DMS53 treated with DMSO at 0.1 percent for 48 hours (cell line): ENCODE results near the gene MUCL3.
"Not testable (repeated sequence)": the region's sequence is repeated elsewhere in the genome, so short reads cannot be mapped to it uniquely, and the experiment has no call there.

Experiments
- DNase-seq: peaks from one replicate; lab custom pipeline; 2025; ENCODE audit not compliant: unreplicated experiment; lab: John Stamatoyannopoulos, UW

The MUCL3 gene

DNA sequence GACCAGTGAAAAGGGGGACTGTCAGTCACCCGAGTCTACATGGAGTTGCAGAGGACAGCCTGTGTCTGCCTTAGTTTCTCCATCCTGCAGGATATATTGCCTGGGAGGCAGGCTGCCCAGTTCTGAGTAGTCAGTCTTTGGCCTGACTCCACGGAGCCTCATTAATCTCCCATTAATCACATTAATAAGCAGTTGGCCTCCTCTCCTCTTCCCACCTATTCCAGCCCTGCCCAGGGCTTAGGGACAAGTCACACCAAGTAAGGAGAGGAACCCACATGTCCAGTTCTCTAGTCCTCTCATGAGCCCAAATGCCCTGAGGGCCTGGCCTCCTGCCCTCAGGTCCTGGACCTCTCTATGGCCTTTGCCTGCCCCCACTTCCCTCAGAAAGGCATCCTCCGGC, 1.3 kb upstream of the MUCL3 start:
- no peak for DNase-seq

DNA sequence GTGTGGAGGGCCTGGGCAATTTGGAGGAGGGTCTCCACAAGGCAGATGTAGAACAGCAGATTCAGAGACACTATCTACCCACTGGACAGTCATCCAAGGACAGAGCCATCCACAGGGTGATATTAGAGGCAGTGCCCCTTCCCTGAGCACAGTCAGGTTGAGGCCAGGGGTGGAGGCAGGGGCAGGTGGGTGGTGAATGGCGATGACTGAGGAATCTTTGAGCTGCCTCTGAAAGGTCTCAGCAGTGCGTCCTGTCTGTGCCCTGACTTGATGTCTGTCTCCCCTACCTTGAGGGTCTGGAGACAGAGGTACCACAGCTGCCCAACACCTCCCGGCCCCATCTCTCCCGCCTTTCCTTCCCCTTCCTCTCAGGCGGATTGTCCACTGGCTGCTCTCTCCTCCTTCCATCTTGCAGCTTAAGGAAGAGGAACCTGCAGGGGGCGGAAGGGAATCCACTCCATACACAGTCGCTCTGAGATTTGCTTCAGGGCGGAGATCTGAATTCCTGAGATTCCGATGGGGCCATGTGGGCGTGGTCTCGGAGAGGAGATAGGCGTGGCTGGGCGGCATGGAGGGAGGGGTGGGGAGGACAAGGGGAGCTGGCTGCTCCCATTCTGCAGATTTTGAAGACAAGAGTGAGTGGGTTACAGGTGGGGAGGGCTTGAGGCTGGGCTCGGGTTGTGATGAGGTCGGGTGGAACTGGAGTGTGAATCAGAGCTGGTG, 1.7 kb downstream of the MUCL3 start:
- DNase-seq, result no peak

DNA sequence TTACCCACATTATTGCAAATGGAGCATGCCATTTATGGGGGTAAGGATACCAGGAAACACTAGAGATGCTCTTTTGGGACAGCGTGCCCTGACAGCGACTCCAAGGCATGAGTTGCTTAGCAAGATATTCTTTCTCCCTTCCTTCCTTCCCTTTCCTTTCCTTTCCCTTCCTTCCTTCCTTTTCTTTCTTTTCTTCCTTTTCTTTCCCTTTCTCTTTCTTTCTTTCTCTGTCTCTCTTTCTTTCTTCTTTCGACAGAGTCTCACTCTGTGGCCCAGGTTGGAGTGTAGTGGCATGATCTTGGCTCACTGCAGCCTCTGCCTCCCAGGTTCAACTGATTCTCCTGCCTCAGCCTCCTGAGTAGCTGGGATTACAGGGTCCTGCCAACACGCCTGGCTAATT, 3.3 kb downstream of the MUCL3 start:
- no peak for DNase-seq

DNA sequence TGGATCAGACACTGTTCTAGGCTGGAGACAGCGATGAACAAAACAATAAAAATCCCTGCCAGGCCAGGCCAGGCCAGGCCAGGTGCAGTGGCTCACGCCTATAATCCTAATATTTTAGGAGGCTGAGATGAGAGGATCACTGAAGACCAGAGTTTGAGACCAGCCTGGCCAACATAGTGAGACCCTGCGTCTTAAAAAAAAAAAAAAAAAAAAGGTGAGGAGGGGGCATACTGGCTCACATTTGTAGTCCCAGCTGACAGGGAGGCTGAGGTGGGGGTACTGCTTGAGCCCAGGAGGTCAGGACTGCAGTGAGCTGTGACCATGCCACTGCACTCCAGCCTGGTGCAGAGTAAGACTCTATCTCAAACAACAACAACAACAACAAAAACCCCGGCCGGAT, 4.5 kb downstream of the MUCL3 start:
- no peak for DNase-seq

DNA sequence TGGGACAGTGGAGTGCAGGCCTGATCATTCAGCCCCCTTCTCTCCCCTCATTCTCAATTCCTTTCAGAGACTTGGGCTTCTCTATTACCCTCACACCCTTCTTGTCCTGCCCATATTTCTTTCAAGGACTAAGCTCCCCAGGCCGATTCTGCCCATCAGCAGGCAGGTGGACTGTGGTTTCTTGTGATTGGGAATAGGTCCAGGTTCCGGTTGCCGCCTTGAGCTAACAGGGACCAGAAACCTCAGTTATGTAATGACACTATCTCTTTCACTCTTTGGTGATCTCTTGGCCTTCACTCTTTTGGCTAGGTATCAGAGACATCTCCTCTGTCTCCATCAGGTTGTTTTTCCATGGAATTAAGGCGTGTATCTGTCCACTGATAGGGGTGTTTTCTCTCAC, 6.5 kb downstream of the MUCL3 start:
- no peak for DNase-seq

DNA sequence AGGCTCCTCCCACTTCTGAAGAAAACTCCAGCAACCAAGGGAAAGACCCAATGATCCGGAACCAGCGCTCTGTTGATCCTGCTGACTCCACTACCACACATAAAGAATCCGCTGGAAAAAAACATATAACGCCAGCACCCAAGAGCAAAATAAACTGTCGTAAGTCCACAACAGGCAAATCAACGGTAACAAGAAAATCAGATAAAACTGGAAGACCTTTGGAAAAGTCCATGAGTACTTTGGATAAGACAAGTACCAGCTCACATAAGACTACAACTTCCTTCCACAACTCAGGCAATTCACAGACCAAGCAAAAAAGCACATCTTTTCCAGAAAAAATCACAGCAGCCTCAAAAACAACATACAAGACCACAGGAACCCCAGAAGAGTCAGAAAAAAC, 8.0 kb downstream of the MUCL3 start:
- DNase-seq, result no peak

DNA sequence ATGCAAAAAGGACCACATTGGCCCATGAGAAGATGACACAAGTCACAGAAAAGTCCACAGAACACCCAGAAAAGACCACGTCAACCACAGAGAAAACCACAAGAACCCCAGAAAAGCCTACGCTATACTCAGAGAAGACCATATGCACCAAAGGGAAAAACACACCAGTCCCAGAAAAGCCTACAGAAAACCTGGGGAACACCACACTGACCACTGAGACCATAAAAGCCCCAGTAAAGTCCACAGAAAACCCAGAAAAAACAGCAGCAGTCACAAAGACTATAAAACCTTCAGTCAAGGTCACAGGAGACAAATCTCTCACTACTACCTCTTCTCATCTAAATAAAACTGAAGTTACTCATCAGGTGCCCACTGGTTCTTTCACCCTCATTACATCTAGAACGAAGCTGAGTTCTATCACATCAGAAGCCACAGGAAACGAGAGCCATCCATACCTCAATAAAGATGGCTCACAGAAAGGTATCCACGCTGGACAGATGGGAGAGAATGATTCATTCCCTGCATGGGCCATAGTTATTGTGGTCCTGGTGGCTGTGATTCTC, 11.2 kb downstream of the MUCL3 start:
- no peak for DNase-seq

DNA sequence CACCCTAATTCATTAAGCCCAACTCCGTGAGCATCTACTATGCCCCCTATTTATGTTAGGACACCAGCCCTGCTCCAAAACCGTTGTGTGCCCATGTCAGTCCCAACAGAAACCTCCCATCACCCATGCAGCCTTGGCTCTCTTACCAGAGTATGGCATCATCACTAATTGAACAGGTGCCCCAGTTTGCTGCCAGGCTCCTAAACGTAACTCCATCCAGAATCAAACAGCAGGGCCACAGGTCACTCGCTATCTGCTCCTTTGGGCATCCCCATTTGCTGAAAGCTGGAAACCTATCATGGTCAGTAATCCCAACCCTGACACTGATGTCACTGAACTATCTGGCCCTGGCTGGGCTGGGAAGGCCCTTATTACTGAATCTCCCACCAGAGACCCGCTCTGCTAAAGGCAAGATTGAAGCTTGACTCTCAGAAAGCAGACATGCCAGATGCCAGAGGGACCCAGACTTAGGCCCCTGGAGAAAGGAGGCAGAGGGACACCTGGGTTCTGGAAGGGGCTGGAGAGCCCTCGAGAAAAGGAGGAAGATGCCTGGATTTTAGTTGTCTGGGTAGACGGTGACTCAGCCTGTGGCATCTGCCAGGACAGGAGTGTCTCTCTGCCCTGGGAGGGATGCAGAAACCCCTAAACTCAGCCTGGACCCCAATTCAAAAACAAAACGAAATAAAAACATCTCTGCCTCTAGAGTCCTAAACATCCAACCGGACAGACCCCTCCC, 14.0 kb downstream of the MUCL3 start:
- no peak for DNase-seq

DNA sequence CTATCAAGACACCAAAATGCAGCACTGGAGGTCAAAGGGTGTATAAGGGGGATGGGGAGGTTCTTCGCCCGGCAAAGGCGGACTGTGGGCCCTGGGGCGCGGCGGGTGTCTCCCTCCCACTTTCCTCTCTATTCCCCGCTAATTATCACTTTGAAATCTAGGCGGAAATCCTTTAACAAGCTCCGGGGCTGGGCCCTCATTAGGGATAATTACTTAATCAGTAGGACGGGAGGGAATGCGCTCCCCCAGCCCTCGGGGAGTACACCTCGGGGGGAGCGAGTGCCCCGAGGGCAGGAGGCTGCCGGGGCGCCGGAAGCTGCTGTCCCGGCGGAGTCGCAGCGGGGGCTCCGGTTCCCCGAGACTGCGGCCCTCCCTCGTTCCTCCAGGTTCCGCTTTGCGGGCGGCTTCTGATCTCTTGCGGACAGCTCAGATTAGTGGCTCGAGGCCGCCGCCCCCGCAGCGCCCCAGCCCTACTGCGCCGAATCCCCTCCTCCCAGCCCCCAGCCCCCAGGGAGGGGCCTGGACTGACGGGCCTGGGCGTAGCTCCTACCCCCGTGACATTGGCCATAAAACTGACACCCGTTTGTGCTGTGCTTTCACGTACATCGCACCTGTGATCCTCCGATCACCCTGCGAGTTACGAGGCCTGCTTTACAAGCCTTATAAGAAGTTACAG, 14.7 kb downstream of the MUCL3 start:
- no peak for DNase-seq

DNA sequence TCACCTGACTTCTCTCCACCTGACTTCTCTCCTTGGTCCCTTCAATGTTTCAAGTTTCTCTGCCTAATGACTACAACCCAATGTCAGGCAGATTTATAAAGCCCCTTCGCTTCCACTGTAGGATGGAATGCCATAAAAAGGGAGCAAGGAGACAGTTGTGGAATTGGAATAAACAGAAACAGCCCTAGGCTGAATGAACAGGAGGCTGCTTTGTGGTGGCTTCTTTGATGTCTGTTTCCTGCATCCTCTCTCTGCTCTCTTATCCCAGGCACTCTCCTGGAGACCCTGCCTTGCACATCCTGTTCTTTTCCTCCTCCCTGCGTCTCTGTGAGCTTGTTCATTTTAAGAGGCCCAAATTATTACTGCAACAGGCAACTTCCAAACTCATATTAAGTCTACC, 16.9 kb downstream of the MUCL3 start:
- no peak for DNase-seq

DNA sequence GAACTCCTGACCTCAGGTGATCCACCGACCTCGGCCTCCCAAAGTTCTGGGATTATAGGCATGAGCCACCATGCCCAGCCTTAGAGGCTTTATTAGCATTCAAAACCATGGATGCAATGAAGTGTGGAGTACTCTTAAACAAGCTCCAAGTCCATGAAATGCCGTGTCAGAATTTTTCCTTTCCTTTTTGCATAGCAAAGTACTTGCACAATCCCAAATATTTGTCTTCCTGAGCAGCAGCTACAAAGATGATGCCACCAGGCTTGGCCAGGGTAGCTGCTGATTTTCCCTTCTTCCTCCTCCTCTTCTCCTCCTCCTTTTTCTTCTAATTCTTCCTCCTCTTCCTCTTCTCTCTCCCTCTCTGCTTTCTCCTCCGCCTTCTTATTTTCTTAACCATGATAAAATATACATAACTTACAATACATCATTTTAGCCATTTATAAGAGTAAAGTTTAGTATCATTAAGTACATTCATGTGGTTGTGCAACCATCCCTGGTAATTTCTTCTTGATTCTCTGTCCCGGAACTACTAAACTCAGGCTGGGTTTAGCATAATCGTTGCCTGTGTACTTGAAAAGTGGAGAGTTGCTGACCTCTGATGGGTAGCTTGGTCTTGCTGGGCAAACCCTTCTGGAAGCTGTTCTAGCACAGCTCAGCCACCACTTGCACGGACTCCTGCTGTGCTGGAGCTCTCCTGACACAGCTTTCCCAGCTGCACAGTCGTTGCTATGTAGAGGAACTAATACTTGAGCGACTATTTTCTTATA, 20.3 kb downstream of the MUCL3 start:
- DNase-seq, result no peak

DNA sequence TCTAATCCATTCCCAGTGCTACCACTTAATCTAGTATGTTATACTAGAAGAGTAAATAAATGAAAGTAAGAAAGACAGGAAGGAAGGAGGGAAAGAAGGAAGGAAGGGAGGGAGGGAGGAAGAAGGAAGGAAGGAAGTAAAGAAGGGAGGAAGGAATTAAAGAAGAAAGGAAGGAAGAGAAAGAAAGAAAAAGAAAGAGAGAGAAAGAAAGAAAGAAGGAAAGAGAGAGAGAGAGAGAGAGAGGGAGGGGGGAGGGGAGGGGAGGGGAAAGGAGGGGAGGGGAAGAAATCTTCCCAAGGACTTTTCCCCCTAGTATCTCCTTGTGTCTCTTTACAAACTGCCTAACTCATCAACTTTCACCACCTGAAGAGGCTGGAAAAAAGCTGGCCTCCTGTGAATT, 21.9 kb downstream of the MUCL3 start:
- no peak for DNase-seq

DNA sequence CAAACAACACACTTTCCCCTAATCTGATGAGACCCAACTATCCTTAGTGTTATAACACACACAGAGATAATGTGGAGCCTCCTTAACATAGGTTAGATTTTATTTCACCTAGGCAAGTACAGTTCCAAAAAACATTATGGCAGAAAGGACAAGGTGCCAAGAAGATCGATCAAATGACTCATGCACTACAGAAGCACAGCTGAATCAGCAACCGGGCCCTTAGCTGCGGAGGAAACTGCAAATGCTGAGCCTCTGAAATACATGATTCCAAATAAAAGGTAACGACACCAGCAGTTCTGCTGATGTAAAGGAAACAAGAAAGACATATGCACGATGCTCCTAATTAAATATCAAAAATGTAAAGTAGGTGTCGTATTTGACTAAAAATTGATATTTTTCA, 22.9 kb downstream of the MUCL3 start:
- DNase-seq, result no peak

DNA sequence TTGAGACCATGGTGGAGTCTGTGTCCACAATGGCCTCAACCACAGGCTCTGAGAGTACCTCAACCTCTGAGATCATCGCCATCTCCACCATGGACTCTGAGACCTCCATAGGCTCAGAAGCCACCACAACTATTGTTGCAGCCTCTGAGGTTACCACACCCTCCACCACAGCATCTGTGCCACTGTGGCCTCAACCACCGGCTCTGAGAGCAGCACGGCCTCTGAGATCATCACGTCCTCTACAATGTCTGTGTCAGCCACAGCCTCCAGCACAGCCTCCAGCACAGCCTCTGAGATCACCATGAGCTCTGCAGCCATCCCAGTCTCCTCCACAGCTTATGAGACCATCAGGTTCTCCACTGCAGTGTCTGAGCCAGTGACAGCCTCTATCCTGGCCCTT, 23.3 kb downstream of the MUCL3 start:
- no peak for DNase-seq

DNA sequence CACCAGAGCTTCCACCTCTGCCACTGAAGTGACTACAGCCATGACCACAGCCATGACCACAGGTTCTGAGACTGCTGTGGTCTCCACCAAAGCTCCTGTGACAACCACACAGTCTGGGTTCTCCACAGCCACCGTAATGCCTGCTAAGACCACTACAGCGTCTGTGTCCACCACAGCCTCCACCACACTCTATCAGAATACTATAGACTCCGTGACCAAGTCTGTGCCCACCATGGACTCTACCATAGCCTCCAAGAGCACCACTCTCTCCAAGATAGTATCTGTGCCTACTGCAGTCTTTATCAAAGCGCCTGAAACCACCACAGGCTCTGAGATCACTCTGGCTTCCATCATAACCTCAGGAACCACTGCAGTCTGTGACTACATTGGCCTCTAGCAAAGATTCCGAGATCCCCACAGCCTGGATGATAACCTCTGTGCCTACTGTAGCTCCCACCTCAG, 24.4 kb downstream of the MUCL3 start:
- DNase-seq, result no peak

DNA sequence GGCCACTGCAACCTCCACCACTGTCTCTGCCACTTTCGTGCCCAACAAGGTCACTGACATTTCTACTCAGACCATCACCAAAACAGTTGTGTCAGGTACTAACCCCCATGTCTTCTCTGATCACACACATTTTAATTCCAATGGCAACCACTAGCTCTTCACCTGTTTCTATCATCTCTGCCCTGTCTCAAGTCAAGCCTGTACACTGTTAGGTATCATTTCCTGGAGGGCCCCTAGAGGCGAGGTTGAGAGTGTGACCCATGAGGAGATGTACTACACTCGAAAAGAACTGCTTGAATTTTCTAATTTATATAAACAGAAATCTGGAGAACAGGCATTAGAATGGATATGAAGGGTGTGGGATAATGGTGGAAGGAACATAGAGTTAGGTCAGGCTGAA, 25.4 kb downstream of the MUCL3 start:
- no peak for DNase-seq

DNA sequence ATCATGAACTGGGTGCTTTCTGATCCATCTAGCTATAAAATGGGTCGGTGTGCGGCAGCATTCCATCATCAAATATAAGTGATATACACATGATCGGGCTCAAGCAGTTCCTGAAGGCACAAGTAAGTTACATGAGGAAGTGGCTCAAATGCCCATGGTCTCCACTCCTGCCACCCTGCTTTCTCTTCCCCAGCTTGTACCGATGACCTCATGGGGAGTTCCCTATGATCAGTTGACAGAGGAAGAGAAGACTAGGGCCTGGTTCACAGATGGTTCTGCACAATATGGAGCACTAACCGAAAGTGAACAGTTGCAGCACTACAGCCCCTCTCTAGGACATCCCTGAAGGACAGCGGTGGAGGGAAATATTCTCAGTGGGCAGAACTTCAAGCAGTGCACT, 28.4 kb downstream of the MUCL3 start:
- DNase-seq, result not testable (repeated sequence)

DNA sequence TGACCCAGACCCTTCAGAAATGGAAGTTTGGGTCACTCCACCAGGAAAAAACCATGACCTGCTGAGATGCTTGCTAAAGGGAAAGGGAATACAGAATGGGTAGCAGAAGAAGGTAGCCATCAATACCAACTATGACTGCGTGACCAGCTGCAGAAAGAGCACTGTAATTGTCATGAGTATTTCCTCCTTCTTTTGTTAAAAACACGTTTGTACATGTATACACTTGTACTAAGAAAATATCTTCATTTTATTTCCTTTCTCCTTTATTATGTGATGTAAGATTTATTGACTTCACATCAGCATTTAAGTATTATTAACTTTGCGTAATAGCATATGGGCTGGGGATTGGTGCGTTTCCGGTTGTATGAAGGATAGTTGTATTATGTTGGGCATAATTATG, 30.2 kb downstream of the MUCL3 start:
- DNase-seq, result no peak

DNA sequence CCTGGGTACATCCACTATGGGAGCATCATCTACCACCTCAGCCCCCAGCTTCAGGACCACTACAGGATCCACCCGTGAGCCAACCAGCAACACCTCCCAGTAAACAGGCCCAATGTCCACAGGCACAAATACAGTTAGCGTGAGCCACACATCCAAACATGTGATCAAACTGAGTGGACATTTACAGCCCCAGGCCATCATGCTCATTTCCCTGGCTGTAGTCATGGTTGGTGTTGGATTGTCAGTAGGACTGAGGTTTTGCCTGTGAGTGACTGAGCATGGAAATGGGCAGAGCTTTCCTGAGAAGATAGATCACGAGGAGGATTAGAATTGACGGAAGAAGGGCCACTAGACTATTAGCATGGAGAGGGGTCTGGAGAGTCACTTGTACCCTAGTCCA, 32.0 kb downstream of the MUCL3 start:
- DNase-seq, result no peak

DNA sequence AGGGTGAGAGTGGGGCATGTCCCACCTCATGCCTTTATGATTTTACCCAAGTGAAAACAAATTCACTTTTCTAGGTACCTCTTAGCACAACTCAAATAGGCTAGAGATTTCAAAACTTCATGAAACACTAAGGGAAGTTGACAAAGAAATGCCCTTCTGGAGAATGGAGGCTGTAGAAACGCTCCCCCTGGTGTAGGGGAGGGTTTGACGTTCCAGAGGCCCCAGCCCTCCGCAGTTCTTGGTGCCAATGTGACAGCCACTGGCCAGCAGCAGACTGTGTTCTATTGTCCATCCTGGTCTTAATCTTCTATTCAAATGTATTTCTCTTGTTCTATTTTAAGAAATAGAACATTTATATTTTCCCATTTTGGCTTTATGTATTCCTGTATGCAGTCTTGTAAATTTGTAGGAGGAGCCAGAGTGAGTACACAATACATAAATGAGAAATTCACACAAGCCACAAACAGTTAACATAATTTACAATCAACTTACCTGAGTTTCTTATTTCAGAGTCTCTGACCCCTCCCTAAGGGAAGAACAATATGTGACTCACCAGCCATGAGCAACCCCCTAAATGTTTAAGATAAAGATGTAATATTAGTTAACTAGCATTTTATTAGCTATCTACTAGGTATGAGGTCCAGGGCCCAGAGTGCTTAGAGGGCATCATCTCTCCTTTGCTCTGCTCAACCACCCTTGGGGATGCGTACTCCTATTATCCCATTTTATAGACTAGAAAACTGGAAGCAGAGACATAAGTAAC, 33.9 kb downstream of the MUCL3 start:
- no peak for DNase-seq
